Endothelial cell of umbilical vein (primary cell): Measurements from ENCODE around the gene BLOC1S4. TPM values are rescaled to one million over a fixed set of nuclear protein-coding genes. Genes with fewer than 3 reads are reported as not detected.

Experiments
- BruUV-seq: library from RNA; stranded (reverse); fragments of 400-500 nt; replicated peaks from 2 replicates; lab custom pipeline; 2021; lab: Mats Ljungman, UMichigan
- CTCF ChIA-PET: fragments of 300-600, 350-600 bp; sonication (Branson Sonifier 250); formaldehyde crosslinking; loops from one replicate; lab custom pipeline; 2021; ENCODE audit warnings: antibody characterized with exemption, inconsistent platforms; lab: Charles Lee
- POLR2A ChIA-PET: fragments of 300-600, 350-600 bp; sonication (Branson Sonifier 250); formaldehyde crosslinking; loops from one replicate; lab custom pipeline; 2021; ENCODE audit warnings: antibody characterized with exemption, inconsistent platforms; lab: Charles Lee
- DNase-seq: peaks from one replicate; pipeline ENCODE4 v3.0.0-alpha.2; 2011; ENCODE audit warnings: low read depth, low spot score
- FAIRE-seq: peaks from 2 replicates; lab custom pipeline; 2011; peaks lifted over from hg19 to GRCh38; lab: Jason Lieb, UNC
- H2AFZ ChIP-seq: 2 replicates; pipeline ENCODE4 v1.6.0; 2012; ENCODE audit warnings: low read depth, low read length, control low read depth, inconsistent platforms
- H3K27ac ChIP-seq: 2 replicates; pipeline ENCODE4 v1.5.1; 2011; ENCODE audit warnings: low read depth, mild to moderate bottlenecking, control low read depth, low read length, moderate library complexity; ENCODE audit not compliant: insufficient read depth
- H3K27me3 ChIP-seq, 2 experiments: 2 replicates each; pipeline versions ENCODE4 v1.6.0 to v1.6.1; 2011; ENCODE audit warnings: low read length in 2 of 2, mixed read lengths in 1 of 2; ENCODE audit not compliant: control insufficient read depth in 2 of 2, insufficient read depth in 2 of 2
- H3K36me3 ChIP-seq, 2 experiments: 2 replicates in 1 of 2; 3 replicates in 1 of 2; pipeline ENCODE4 v1.5.1; 2011; ENCODE audit warnings: low read length in 2 of 2, mild to moderate bottlenecking in 1 of 2, moderate library complexity in 1 of 2; ENCODE audit not compliant: control insufficient read depth in 2 of 2, insufficient read depth in 2 of 2; ENCODE audit errors: extremely low read depth in 1 of 2
- H3K4me1 ChIP-seq: 3 replicates; pipeline ENCODE4 v1.5.1; 2011; ENCODE audit warnings: mild to moderate bottlenecking, low read length; ENCODE audit not compliant: control insufficient read depth, insufficient read depth; ENCODE audit errors: extremely low read depth
- H3K4me2 ChIP-seq: 2 replicates; pipeline ENCODE4 v1.6.1; 2011; ENCODE audit warnings: low read length, control low read depth, mixed read lengths; ENCODE audit not compliant: insufficient read depth
- H3K4me3 ChIP-seq, 3 experiments: fragments of 200-600 bp in 1 of 3; sonication (generic), shearing (Covaris generic) in 1 of 3; replicated peaks in 1 of 3; 2 replicates each; pipeline ENCODE4 v1.5.1; 2011 to 2016; ENCODE audit warnings: control low read depth in 3 of 3, low read length in 3 of 3, mild to moderate bottlenecking in 2 of 3, inconsistent platforms in 1 of 3, low read depth in 1 of 3, moderate library complexity in 1 of 3; ENCODE audit not compliant: insufficient read depth in 1 of 3
- H3K79me2 ChIP-seq: 2 replicates; pipeline ENCODE4 v1.6.0; 2012; ENCODE audit warnings: low read length, inconsistent platforms; ENCODE audit not compliant: control insufficient read depth, insufficient read depth
- H3K9ac ChIP-seq: replicated peaks from 2 replicates; pipeline ENCODE3; 2011; ENCODE audit warnings: low read length, control low read depth; ENCODE audit not compliant: insufficient read depth; ENCODE audit errors: extremely low read depth
- H3K9me1 ChIP-seq: replicated peaks from 3 replicates; pipeline ENCODE4 v1.6.0; 2011; ENCODE audit warnings: mild to moderate bottlenecking, low read length; ENCODE audit not compliant: control insufficient read depth, insufficient read depth; ENCODE audit errors: extremely low read depth
- H3K9me3 ChIP-seq: replicated peaks from 2 replicates; pipeline ENCODE4 v1.5.1; 2012; ENCODE audit warnings: low read length, inconsistent platforms; ENCODE audit not compliant: control insufficient read depth, insufficient read depth
- H4K20me1 ChIP-seq: replicated peaks from 2 replicates; pipeline ENCODE3; 2011; ENCODE audit warnings: mild to moderate bottlenecking, low read length; ENCODE audit not compliant: control insufficient read depth, insufficient read depth; ENCODE audit errors: extremely low read depth
- CTCF ChIP-seq, 2 donors: IDR thresholded peaks; 1 replicate in 1 of 2; 2 replicates in 1 of 2; pipeline ENCODE4 v1.5.1; 2011; ENCODE audit warnings: low read length in 2 of 2, mild to moderate bottlenecking in 2 of 2, moderate library complexity in 2 of 2, control low read depth in 1 of 2, inconsistent platforms in 1 of 2, low read depth in 1 of 2; ENCODE audit not compliant: insufficient read depth in 1 of 2; ENCODE audit errors: extremely low read depth in 1 of 2
- FOS ChIP-seq: IDR thresholded peaks from 2 replicates; pipeline ENCODE4 v1.6.1; 2011; ENCODE audit warnings: mild to moderate bottlenecking, low read length, moderate library complexity, borderline replicate concordance; ENCODE audit not compliant: insufficient read depth
- GATA2 ChIP-seq: IDR thresholded peaks from 2 replicates; pipeline ENCODE4 v1.7.0; 2011; ENCODE audit warnings: low read depth, mild to moderate bottlenecking, moderate library complexity, mixed read lengths, low read length; ENCODE audit not compliant: insufficient read length, insufficient read depth
- JUN ChIP-seq: IDR thresholded peaks from 2 replicates; pipeline ENCODE4 v1.6.1; 2011; ENCODE audit warnings: borderline replicate concordance, low read depth; ENCODE audit not compliant: insufficient read length, insufficient read depth
- MAX ChIP-seq: IDR thresholded peaks from 2 replicates; pipeline ENCODE4 v1.6.1; 2011; ENCODE audit not compliant: insufficient read depth, insufficient read length
- MYC ChIP-seq: IDR thresholded peaks from one replicate; pipeline ENCODE4 v1.6.1; 2011; ENCODE audit warnings: mild to moderate bottlenecking, low read depth, low read length
- dilution Hi-C: fragments of 300-500 bp; cut with MboI; formaldehyde crosslinking; loops from one replicate; pipeline ENCODE4 v1.15.0; 2019; ENCODE audit warnings: low sequenced_read_pairs; ENCODE audit not compliant: extremely low pct_ligation_motif_present
- intact Hi-C: fragments of 100-400 bp; cut with micrococcal nuclease; formaldehyde crosslinking; loops from one replicate; pipeline ENCODE4 v1.10.0; 2022
- polyA plus RNA-seq, 4 experiments: library from polyadenylated mRNA; depleted of rRNA in 3 of 4; stranded (reverse) in 3 of 4; unstranded in 1 of 4; fragments of >200 nt; gene quantifications; 2 replicates each; pipeline versions ENCODE4 v1.2.1 to v1.2.3, GENCODE V29; 2011 to 2012; ENCODE audit warnings: missing spikeins in 1 of 4
- total RNA-seq: library from RNA; stranded (reverse); gene quantifications from 2 replicates; pipeline ENCODE4 v1.2.3, GENCODE V29; 2021

Gene BLOC1S4
- total and polyA plus RNA-seq, 2 donors (not counting 3 experiments of a cell fraction or from before 2014, with no cell fraction given) = 12.7 to 16.9 TPM

GRCh38 chr4:6680372-6681034, 35.5 kb upstream of the BLOC1S4 start:
- Histone ChIP-seq H3K4me3 (no peak overlapping the region), H3K9me3 (no peaks in the 10 kb centered on the region), H3K36me3 (no peaks in the 10 kb centered on the region), H3K9me1 (no peaks in the 10 kb centered on the region), H3K4me2 (no peak overlapping the region), H3K27ac (no peak overlapping the region), H2AFZ (no peak overlapping the region), H3K4me1 (no peaks in the 10 kb centered on the region), H3K27me3 (no peaks in the 10 kb centered on the region), H3K79me2 (peaks cover 15% of the 10 kb centered on the region), H3K9ac (no peak overlapping the region), H4K20me1 (no peaks in the 10 kb centered on the region)
- intact Hi-C loops = no loop called here
- DNase-seq (no peak), FAIRE-seq (no peak)
- ChIA-PET CTCF (interaction anchor here (0.8 to 1.2 kb wide), 4 partner anchors 14 to 430 kb away, joined by 3 read pairs; partner anchors contain the start of gene MRFAP1), POLR2A (no interaction called here)
- TF ChIP-seq CTCF (IDR thresholded peaks at IDR 0.05; ENCODE audit: extremely low read depth in 1 of 2, insufficient read depth in 1 of 2, low read depth in 1 of 2, low read length in 2 of 2) = peak; percentile 16 to 33
- TF ChIP-seq MAX = no peak
- no TSS peak for BruUV-seq
- dilution Hi-C loops = no loop called here

GRCh38 chr4:6681191-6681590, 34.8 kb upstream of the BLOC1S4 start:
- peaks cover 8% of the 10 kb centered on the region for H3K79me2 ChIP-seq
- no peaks in the 10 kb centered on the region for H3K9me1 ChIP-seq
- CTCF ChIA-PET = interaction anchor here (1.0 to 1.2 kb wide), 3 partner anchors 22 to 430 kb away, joined by 3 read pairs; partner anchors contain the start of gene MRFAP1
- TF ChIP-seq JUN = no peak
- TF ChIP-seq CTCF (IDR thresholded peaks at IDR 0.05; ENCODE audit: extremely low read depth in 1 of 2, insufficient read depth in 1 of 2, low read depth in 1 of 2, low read length in 2 of 2) = peak; percentile 7
- TF ChIP-seq FOS = no peak
- TF ChIP-seq GATA2 = no peak
- TF ChIP-seq MAX = no peak
- TF ChIP-seq MYC = no peak
- H3K27ac ChIP-seq = no peak overlapping the region
- H3K36me3 ChIP-seq = no peaks in the 10 kb centered on the region
- no TSS peak for BruUV-seq
- dilution Hi-C loops (no loop called here), intact Hi-C loops (no loop called here)
- no peak overlapping the region for H3K4me3 ChIP-seq
- POLR2A ChIA-PET = no interaction called here
- H3K9me3 ChIP-seq = no peaks in the 10 kb centered on the region
- H3K4me1 ChIP-seq = no peaks in the 10 kb centered on the region
- no peak overlapping the region for H2AFZ ChIP-seq
- H3K9ac ChIP-seq = no peak overlapping the region
- no peak for DNase-seq
- no peaks in the 10 kb centered on the region for H4K20me1 ChIP-seq
- H3K27me3 ChIP-seq = no peaks in the 10 kb centered on the region
- no peak overlapping the region for H3K4me2 ChIP-seq
- FAIRE-seq = no peak
